Measurements from ENCODE around the gene MPV17. TPM values are rescaled to one million over a fixed set of nuclear protein-coding genes. Genes with fewer than 3 reads are reported as not detected.
A peak's percentile ranks its signal among the peaks of the same experiment; 100 is the strongest.

Gene MPV17, protein sequence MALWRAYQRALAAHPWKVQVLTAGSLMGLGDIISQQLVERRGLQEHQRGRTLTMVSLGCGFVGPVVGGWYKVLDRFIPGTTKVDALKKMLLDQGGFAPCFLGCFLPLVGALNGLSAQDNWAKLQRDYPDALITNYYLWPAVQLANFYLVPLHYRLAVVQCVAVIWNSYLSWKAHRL
- 100 to 1,000 TPM in 3 of 4 donors, 10 to 100 TPM in 1; 92.9 to 151 (median 116) TPM for total RNA-seq

DNA sequence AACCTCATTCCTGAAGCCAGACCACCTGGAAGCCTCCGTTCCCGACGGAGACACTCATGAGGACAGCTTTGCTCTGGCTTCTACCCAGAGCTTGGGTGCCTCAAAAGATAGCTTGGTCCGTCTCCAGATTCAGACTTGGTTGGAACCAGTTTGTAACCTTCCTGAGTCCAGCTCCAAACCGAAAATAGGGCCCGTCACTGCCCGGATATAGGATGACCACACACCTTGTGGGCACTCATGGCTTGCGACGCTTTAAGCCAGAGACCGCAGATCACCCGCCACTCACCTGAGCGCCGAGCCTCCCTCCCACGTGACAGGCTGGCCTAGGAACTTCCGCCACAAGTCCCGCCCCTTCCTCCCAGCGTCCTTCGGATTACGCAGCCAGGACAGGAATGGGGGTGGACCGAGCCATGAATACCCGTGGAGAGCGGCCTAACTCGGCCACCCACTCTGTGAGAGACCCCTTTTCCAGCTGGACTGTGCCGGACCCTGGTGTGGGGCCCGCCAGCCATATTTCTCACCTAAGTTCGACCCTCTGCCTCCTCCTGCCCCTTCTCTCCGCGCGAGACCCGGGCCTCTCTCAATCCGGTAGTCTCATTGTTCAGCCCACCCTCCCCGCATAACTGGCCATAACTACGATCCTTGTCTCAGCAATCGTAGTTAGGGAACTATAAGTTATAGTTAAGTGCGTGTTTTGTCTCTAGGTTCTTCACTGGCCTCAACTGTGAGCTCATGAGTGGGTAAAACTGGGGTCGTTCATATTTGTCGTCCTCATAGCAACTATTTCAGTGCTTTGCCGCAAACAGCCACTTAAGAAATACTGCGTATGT is at the start of gene MPV17:
Gene MPV17 (minus strand): TSS at position 332 of the 830 bp plus-strand sequence. CDS start 580 bp downstream, outside the sequence.
- Histone ChIP-seq H3K27ac (peak within 1 kb of the TSS; percentile 77 to 94 (median 89)), H3K9me3 (no peaks in the 10 kb centered on the region), H3K4me3 (replicated peaks in 1 of 3) (peak within 1 kb of the TSS; percentile 53 to 81 (median 60)), H3K36me3 (peaks cover 10 to 14% of the 10 kb centered on the region in 2 donors), H3K27me3 (no peaks in the 10 kb centered on the region), H3K4me1 (peaks cover 11 to 25% of the 10 kb centered on the region in 2 donors)
- TF ChIP-seq POLR2A (IDR thresholded peaks at IDR 0.05): peak; percentile 79 to 95
- TF ChIP-seq, protein P1, sequence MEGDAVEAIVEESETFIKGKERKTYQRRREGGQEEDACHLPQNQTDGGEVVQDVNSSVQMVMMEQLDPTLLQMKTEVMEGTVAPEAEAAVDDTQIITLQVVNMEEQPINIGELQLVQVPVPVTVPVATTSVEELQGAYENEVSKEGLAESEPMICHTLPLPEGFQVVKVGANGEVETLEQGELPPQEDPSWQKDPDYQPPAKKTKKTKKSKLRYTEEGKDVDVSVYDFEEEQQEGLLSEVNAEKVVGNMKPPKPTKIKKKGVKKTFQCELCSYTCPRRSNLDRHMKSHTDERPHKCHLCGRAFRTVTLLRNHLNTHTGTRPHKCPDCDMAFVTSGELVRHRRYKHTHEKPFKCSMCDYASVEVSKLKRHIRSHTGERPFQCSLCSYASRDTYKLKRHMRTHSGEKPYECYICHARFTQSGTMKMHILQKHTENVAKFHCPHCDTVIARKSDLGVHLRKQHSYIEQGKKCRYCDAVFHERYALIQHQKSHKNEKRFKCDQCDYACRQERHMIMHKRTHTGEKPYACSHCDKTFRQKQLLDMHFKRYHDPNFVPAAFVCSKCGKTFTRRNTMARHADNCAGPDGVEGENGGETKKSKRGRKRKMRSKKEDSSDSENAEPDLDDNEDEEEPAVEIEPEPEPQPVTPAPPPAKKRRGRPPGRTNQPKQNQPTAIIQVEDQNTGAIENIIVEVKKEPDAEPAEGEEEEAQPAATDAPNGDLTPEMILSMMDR (IDR thresholded peaks at IDR 0.05): no peak
- WGBS, 2 donors: 0 to 1% methylated on average over 27 to 35 of the region's 39 CpGs
- intact Hi-C loops (cut with DNase I): loop anchor here (5.0 kb wide), 1 partner anchor 34 kb away; the partner anchor contains the start of gene GTF3C2
- DNase-seq: peak; percentile 94 to 95

DNA sequence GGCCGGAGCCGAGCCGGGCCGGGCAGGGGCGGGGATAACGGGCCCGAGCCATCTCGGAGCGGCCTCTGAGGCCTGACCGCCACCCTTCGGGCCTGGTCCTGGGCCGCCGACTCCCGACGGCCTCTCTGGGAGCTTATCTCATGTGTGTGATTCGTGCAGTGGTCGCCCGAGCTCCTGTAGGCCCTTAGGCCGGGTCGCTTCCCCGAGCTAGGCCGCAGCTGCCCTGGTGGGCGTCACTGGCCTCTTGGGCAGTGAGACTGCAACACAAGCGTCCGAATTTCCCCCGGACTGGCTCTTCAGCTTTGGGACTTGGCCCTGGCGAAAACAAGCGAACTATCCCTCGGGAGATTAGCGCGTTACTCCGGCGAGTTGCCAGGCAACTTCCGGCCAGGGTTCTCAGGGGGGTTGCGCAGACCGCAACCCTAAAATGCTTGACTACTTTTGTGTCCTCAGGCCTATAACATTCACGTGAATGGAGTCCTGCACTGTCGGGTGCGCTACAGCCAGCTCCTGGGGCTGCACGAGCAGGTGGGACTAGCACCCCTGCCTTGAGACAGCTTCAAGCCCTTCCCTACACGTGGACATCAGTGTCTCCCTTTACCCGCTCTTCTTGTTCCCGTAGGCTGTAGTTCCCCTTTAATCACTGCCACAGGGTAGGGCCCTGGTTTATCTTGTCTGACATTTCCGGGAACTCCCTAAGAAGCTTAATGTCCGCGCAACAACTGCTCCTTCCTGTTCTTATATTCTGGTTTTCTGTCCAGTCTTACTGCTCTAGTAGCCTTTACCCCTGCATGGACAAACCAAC is 48.1 kb upstream of the MPV17 start:
- intact Hi-C loops (cut with DNase I): loop anchor here (2.0 kb wide), 1 partner anchor 14 kb away; the partner anchor contains the start of gene GTF3C2
- Histone ChIP-seq H3K9me3 (no peaks in the 10 kb centered on the region), H3K36me3 (peaks cover 50 to 55% of the 10 kb centered on the region in 2 donors), H3K27ac (peak overlapping the region; percentile 24 to 83 (median 82)), H3K27me3 (no peaks in the 10 kb centered on the region), H3K4me3 (replicated peaks in 1 of 3) (peak overlapping the region; percentile 48 to 94 (median 81)), H3K4me1 (peaks cover 18 to 25% of the 10 kb centered on the region in 2 donors)
- WGBS, 2 donors: 1 to 4% methylated on average over 7 to 23 of the region's 46 CpGs
- peak in 1 of 2 donors; percentile 65 for DNase-seq
- TF ChIP-seq, protein P1 (IDR thresholded peaks at IDR 0.05): no peak
- no peak for TF ChIP-seq POLR2A (IDR thresholded peaks at IDR 0.05)

DNA sequence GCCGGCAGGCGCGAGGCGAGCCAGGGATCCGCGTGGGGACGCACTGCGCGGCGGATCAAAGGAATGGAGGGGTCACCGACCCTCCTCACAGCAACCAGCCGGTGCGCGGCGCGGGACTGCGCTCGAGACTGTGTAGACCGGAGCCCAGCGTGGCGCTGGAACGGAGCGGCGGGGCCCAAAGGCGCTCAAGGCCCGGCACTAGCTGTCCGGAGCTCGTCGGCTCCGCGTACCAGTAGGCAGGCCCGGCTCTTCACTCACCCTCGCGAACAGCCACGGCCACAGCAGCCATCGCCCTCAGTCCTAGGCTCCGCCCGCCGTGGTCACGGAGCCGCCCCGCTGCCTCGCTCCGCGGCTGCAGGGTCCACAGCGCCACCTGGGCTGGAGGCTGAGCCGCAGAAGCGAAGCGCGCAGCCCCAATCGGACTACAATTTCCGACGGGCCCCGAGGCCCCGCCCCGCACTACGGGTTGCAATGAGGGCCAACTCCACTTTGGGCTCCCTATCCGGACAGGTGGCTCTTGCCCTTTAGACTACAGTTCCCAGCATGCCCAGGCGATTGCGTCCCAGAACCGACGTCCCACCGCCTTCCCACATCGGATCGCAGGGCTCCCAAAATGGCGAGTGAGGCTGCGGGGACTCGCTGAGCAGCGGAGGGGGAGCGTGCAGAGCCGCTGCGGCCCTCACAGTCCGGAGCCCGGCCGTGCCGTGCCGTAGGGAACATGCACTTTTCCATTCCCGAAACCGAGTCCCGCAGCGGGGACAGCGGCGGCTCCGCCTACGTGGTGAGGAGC is 47.3 kb upstream of the MPV17 start, which contains the start of the genes EIF2B4 and SNX17:
Gene EIF2B4 (minus strand): TSS at position 313 of the 790 bp plus-strand sequence. CDS start 24 bp downstream, at position 289.
Gene SNX17 (plus strand): TSS at position 591 of the 790 bp plus-strand sequence. CDS start 128 bp downstream, at position 719.
- peaks cover 50 to 55% of the 10 kb centered on the region in 2 donors for H3K36me3 ChIP-seq
- no peaks in the 10 kb centered on the region for H3K27me3 ChIP-seq
- peak within 1 kb of the TSS; percentile 81 to 94 (median 86) for H3K4me3 ChIP-seq (replicated peaks in 1 of 3)
- peak; percentile 47 to 83 for TF ChIP-seq POLR2A (IDR thresholded peaks at IDR 0.05)
- TF ChIP-seq, protein P1 (IDR thresholded peaks at IDR 0.05): peak in 5 of 6 experiments; percentile 31 to 88 (median 81)
- peaks cover 18 to 25% of the 10 kb centered on the region in 2 donors for H3K4me1 ChIP-seq
- peak within 1 kb of the TSS; percentile 75 to 83 (median 82) for H3K27ac ChIP-seq
- DNase-seq: peak; percentile 99 to 100
- H3K9me3 ChIP-seq: no peaks in the 10 kb centered on the region
- WGBS, 2 donors: 0 to 1% methylated on average over 10 to 24 of the region's 85 CpGs
- intact Hi-C loops (cut with DNase I): loop anchor here (2.0 kb wide), 1 partner anchor 13 kb away; the partner anchor contains the start of gene GTF3C2

DNA sequence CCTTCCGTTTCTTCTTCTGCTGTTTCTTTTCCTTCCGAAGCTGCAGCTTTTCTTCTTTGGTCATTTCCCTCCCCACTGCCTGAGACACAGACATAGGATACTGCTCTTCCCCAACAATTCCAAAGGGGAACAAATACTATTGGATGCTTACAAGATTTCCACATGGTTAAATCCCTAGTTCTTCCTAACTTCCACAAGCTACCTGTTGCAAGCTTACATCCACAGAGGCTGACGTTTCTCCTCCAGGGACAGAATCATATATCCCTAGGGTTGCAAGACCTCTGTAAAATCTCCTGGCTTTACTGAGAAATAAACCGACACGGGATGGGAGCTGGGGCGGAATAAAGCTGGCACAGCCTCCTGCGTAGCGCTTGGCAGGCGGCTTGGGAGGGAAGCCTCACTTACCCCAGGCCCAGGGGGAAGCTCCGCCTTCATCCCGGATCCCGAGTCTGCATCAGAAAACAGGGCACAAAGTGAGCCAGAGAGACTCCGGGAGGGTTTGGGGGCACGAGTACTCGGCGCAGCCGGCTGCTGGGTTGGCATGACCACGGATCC is 46.7 kb upstream of the MPV17 start:
- 3 to 5% methylated on average over 6 to 13 of the region's 18 CpGs for WGBS, 2 donors
- no peaks in the 10 kb centered on the region for H3K27me3 ChIP-seq
- H3K4me1 ChIP-seq: peaks cover 18 to 25% of the 10 kb centered on the region in 2 donors
- H3K27ac ChIP-seq: peak overlapping the region; percentile 73 to 83 (median 75)
- peak overlapping the region; percentile 81 to 94 (median 86) for H3K4me3 ChIP-seq (replicated peaks in 1 of 3)
- no peak for TF ChIP-seq POLR2A (IDR thresholded peaks at IDR 0.05)
- intact Hi-C loops (cut with DNase I): loop anchor here (2.0 to 5.0 kb wide), 2 partner anchors 13 to 43 kb away; partner anchors contain the start of gene GTF3C2
- H3K9me3 ChIP-seq: no peaks in the 10 kb centered on the region
- DNase-seq: peak; percentile 78 to 79
- H3K36me3 ChIP-seq: peaks cover 50% of the 10 kb centered on the region in 2 donors
